HG02870 (cell line): Measurements from ENCODE around the gene RAB40B.
"Not testable (repeated sequence)": the region's sequence is repeated elsewhere in the genome, so short reads cannot be mapped to it uniquely, and the experiment has no call there.

Experiments used
- ATAC-seq: cut with Tn5 transposase; IDR thresholded peaks from one replicate; pipeline ENCODE4 v1.9.1; 2021; ENCODE audit warnings: mild to moderate bottlenecking, moderate library complexity; ENCODE audit not compliant: unreplicated experiment

RAB40B gene

GRCh38 chr17:82668631-82669099 is 29.8 kb downstream of the RAB40B start:
- no peak for ATAC-seq

DNA sequence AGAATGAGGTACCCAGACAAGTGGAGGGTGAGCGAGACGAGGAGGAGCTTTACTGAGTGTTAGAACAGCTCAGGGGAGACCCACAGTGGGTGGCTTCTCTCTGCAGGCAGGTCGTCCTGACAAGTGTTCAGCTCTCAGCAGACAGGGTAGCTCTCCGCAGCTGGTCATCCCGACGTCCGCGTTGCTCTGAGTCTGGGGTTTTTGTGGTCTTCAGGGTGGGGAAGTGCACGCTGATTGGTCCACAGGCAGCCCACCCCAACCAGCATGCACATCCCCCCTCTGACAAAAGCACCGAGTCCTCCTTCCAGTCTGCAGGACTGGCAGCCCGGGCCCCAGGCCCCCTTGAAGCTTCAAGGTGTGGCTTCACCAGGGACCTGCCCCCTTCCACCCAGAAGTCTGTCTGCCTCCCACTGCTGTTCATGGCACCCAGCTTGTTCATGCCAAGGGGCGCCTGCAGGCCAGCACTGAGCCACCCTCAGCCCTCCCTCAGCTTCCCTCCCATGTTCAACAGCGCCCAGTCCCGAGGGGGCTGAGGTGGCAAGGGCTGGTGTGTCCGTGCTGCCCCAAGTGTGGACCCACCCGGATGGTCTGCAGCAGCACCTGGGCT is 30.4 kb downstream of the RAB40B start:
- no peak for ATAC-seq

- no peak for ATAC-seq
Observed at GRCh38 chr17:82667668-82668000, 30.9 kb downstream of the RAB40B start.

DNA sequence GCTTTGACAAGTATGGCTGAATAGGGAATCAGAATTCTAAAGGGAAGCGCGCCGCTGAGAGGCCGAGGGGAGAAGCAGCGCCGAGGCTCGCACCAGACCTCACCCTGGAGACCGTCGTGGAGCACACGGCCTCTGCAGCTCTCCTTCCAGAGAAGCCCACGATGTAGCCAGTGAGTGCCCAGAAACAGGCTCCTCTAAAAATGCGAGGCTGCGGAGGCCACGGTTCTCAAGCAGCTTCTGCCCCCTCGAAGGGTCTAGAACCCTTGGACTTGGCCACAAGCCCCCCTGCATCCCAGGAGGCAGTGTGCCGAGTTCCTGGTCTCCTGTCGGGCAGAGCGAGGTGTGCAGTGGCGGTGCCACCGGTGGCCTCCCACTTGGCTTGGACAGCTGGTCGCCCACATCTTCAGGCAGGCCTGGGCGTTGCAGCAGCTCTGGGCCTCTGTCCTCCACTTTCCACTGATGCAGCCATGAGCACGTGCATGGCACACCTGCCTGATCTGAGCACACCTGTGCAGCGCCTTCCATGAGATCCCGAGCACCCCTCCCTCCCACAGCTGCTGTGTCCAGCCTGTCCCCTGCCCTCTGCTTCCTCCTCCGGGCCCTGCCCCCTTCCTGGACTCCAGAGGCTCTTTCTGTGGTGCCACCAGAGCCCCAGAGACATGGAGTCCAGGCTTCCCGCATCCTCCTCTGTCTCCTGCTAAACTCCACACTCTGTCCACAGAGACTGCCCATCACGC is 31.4 kb downstream of the RAB40B start:
- no peak for ATAC-seq

- ATAC-seq: no peak
Observed at GRCh38 chr17:82665891-82666290, 32.6 kb downstream of the RAB40B start.

DNA sequence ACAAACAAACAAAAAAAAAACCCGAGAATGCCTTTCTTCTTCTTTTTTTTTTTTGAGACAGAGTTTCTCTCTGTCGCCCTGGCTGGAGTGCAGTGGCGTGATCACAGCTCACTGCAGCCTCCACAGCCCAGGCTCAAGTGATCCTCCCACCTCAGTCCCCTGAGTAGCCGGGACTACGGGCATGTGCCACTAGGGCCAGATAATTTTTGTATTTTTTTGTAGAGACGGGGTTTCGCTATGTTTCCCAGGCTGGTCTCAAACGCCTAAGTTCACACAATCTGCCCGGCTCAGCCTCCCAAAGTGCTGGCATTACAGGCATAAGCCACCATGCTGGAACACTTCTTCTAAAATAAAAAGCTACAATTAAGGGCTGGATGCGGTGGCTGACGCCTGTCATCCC is 33.3 kb downstream of the RAB40B start:
- no peak for ATAC-seq

- no peak for ATAC-seq
Observed at GRCh38 chr17:82664701-82665182, 33.8 kb downstream of the RAB40B start.

GRCh38 chr17:82664276-82664575 is 34.3 kb downstream of the RAB40B start:
- ATAC-seq: no peak

GRCh38 chr17:82663381-82664275 is 34.9 kb downstream of the RAB40B start:
- ATAC-seq: no peak

DNA sequence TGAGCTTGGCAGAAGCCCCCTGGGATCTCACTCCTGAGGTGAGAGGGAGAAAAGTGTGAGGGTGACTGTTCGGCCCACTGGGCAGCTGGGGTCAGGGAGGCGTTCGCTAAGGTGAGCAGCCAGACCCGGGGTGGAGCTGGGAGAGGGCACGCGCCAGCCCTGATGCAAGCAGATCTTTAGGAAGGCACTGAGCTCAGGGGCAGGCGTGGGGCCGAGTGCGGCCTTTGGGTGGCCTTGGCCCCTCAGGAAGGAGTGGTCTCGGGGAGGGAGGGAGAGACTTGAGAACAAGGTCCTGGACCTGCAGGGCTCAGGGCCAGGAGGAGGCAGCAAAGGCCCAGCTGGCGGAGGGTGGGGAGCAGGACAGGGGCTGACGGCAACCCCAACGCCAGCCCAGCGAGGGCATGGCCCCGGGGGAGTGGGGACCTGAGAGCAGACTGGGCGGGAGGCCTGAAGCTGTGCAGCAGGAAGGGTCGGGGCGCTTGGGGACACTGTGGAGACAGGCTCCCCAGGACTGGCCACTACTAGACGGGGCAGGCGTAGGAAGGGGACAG is 35.7 kb downstream of the RAB40B start:
- ATAC-seq: no peak

GRCh38 chr17:82661717-82662683 is 36.5 kb downstream of the RAB40B start:
- ATAC-seq: no peak

DNA sequence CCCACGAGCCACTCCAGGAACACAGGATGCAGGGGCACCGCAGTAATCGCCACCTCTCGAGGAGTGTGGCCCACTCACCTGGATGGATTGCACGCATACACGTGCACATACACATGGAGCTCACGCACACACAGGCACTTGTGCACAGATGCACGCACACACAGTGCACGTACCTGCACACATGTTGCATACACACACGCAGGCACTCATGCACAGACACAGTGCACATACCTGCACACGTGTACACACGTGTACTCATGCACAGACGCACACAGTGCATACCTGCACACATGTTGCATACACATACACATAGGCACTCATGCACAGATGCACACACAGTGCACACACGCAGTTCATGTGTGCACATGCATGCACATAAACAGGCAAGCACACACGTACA is 38.6 kb downstream of the RAB40B start:
- no peak for ATAC-seq

DNA sequence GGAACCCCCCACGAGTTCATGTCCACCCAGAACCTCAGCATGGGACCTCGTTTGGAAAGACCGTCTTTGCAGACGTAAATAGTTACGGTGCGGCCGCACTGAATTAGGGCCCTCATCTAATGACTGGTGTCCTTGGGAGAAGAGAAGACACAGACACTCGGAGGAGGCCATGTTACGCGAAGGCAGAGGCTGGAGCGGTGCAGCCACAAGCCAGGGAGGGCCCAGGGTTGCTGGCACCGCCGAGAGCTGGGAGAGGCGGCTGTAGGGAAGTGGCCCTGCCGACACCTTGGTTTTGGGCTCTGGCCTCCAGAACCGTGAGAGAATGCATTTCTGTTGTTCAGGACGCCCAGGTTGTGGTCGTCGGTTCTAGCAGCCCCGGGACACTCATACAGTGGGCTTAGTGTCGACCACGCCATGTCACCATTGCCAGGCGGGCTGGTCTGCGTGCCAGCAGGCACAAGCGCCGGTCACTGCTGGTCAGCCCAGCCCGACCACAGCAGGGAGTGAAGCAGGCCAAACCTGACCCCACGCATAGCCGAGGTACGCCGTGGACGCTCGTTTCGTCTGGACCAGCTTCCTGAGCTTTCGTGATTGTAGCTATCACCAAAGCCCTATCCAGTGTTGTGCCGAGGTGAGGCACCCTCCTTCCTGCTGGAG is 39.6 kb downstream of the RAB40B start:
- no peak for ATAC-seq

GRCh38 chr17:82658331-82658730 is 40.2 kb downstream of the RAB40B start:
- ATAC-seq: no peak

- ATAC-seq: no peak
Observed at GRCh38 chr17:82657926-82658325, 40.6 kb downstream of the RAB40B start.

DNA sequence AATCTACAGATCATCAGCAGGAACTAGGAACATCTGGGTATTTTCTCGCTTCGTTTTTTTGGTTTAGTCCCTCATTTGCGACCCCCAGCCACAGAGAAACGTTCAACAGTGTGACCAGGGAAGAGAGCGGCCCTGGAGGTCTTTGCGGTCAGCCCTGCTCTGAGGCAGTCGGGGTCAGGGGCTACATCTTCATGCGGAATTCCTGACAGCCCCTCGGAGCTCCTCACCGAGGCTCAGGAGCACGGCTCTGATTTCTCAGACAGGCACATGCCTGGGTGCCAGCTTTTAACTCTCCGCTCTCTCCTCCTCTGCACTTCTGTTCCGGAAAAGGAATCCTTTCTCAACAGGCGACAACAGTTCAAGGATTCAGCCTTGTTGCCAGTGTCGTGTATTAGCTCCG is 42.2 kb downstream of the RAB40B start:
- ATAC-seq: no peak

DNA sequence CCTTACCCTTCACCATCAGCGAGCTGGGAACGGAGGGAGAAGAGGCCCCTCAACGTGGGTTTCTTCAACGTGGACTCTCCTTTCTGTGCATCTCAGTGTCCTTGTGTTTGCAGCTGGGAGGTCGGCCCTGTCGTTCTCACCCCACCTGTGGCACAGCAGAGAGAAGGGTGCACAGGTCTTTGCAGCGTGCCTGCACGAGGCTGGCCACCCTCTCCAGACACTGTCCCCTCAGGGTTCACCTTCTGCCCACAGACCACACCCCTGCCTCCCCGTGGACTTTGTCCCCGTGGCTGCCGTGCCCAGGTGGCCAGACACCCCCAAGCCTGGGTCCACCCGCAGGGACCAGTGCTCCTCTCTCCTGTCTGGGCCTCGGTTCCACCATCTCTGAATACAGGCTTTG is 43.0 kb downstream of the RAB40B start:
- no peak for ATAC-seq

- ATAC-seq: no peak
Observed at GRCh38 chr17:82655038-82655479, 43.4 kb downstream of the RAB40B start.

DNA sequence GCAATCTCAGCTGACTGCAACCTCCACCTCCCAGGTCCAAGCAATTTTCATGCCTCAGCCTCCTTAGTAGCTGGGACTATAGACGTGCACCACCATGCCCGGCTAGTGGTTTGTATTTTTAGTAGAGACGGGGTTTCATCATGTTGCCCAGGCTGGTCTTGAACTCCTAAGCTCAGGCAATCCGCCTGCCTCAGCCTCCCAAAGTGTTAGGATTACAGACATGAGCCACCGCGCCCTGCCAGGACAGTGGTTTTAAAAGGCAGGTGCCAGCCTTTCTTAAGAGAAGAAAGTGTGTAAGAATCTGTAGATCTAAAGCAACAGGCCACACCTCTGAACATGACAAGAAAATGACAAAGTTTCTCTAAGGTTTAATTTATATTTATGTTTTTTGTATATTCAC is 43.9 kb downstream of the RAB40B start:
- ATAC-seq: not testable (repeated sequence)
